Liver (tissue), 9 donors: ENCODE data around the gene ACYP1. TPM values are rescaled to one million over a fixed set of nuclear protein-coding genes. Genes with fewer than 3 reads are reported as not detected.

ENCODE experiments used
- DNase-seq: peaks from one replicate; pipeline ENCODE4 v3.0.0-alpha.2; 2017; ENCODE audit warnings: low spot score
- H3K27ac ChIP-seq, 2 donors: one replicate each; pipeline ENCODE4 v1.7.0; 2013; ENCODE audit warnings: inconsistent platforms in 2 of 2, low read length in 2 of 2, control low read depth in 1 of 2, low read depth in 1 of 2, mild to moderate bottlenecking in 1 of 2
- H3K27me3 ChIP-seq, 4 donors: one replicate each; pipeline versions ENCODE4 v1.6.1 to v1.7.0; 2013; ENCODE audit warnings: low read length in 3 of 4, inconsistent platforms in 1 of 4, mild to moderate bottlenecking in 1 of 4, moderate library complexity in 1 of 4; ENCODE audit not compliant: control insufficient read depth in 4 of 4, insufficient read depth in 4 of 4
- H3K36me3 ChIP-seq, 4 donors: one replicate each; pipeline versions ENCODE4 v1.6.1 to v1.7.0; 2013; ENCODE audit warnings: low read length in 3 of 4, mild to moderate bottlenecking in 3 of 4, low read depth in 1 of 4, moderate library complexity in 1 of 4; ENCODE audit not compliant: control insufficient read depth in 4 of 4, insufficient read depth in 3 of 4
- H3K4me1 ChIP-seq, 4 donors: one replicate each; pipeline versions ENCODE4 v1.6.1 to v1.7.0; 2013; ENCODE audit warnings: low read length in 3 of 4, mild to moderate bottlenecking in 3 of 4, moderate library complexity in 1 of 4; ENCODE audit not compliant: control insufficient read depth in 4 of 4, insufficient read depth in 4 of 4
- H3K4me3 ChIP-seq, 3 donors: one replicate each; pipeline versions ENCODE4 v1.6.1 to v1.7.0; 2013; ENCODE audit warnings: low read length in 3 of 3, control low read depth in 1 of 3, low read depth in 1 of 3, mild to moderate bottlenecking in 1 of 3
- H3K9ac ChIP-seq, 2 donors: one replicate each; pipeline ENCODE4 v1.7.0; 2013; ENCODE audit warnings: low read length in 2 of 2, mild to moderate bottlenecking in 2 of 2, moderate library complexity in 2 of 2, control low read depth in 1 of 2, low read depth in 1 of 2
- H3K9me3 ChIP-seq, 4 donors: one replicate each; pipeline versions ENCODE4 v1.6.1 to v1.7.0; 2013; ENCODE audit warnings: low read length in 3 of 4; ENCODE audit not compliant: control insufficient read depth in 4 of 4
- ATF3 ChIP-seq: IDR thresholded peaks from 2 replicates; pipeline ENCODE4 v1.6.1; 2016; ENCODE audit warnings: antibody characterized with exemption
- CTCF ChIP-seq: fragments of 150-350 bp; IDR thresholded peaks from 2 replicates; pipeline ENCODE4 v1.5.1; 2017; ENCODE audit warnings: improper control_type of control experiment, low read depth, low read length; ENCODE audit not compliant: missing input control
- EGR1 ChIP-seq, 2 donors: IDR thresholded peaks; 2 replicates each; pipeline ENCODE4 v1.6.1; 2016 to 2018; ENCODE audit warnings: antibody characterized with exemption in 2 of 2, low read depth in 2 of 2
- FOXA1 ChIP-seq: IDR thresholded peaks from 2 replicates; pipeline ENCODE4 v1.6.1; 2016; ENCODE audit warnings: antibody characterized with exemption
- FOXA2 ChIP-seq: IDR thresholded peaks from 2 replicates; pipeline ENCODE4 v1.6.1; 2016; ENCODE audit warnings: antibody characterized with exemption
- HNF4A ChIP-seq, 2 donors: conservative IDR thresholded peaks; 2 replicates each; pipeline ENCODE4 v1.6.1; 2016; ENCODE audit warnings: antibody characterized with exemption in 2 of 2, mild to moderate bottlenecking in 2 of 2
- HNF4G ChIP-seq: IDR thresholded peaks from 2 replicates; pipeline ENCODE4 v1.6.1; 2016; ENCODE audit warnings: antibody characterized with exemption
- MAX ChIP-seq: IDR thresholded peaks from 2 replicates; pipeline ENCODE4 v1.6.1; 2016; ENCODE audit warnings: antibody characterized with exemption
- NR2F2 ChIP-seq: IDR thresholded peaks from 2 replicates; pipeline ENCODE4 v1.6.1; 2016; ENCODE audit warnings: antibody characterized with exemption
- RAD21 ChIP-seq, 2 donors: IDR thresholded peaks; 2 replicates each; pipeline ENCODE4 v1.6.1; 2016; ENCODE audit warnings: antibody characterized with exemption in 2 of 2, mild to moderate bottlenecking in 2 of 2
- REST ChIP-seq: IDR thresholded peaks from 2 replicates; pipeline ENCODE4 v1.6.1; 2016; ENCODE audit warnings: antibody characterized with exemption, mild to moderate bottlenecking
- RXRA ChIP-seq, 2 donors: IDR thresholded peaks; 2 replicates each; pipeline ENCODE4 v1.6.1; 2017 to 2018; ENCODE audit warnings: antibody characterized with exemption in 2 of 2, mild to moderate bottlenecking in 1 of 2
- SP1 ChIP-seq: IDR thresholded peaks from 2 replicates; pipeline ENCODE4 v1.6.1; 2018; ENCODE audit warnings: antibody characterized with exemption, mild to moderate bottlenecking
- YY1 ChIP-seq: IDR thresholded peaks from 2 replicates; pipeline ENCODE4 v1.6.1; 2016; ENCODE audit warnings: antibody characterized with exemption, mild to moderate bottlenecking
- WGBS: extraction: QIAGEN DNeasy Blood & Tissue Kit; methylation state at CpG from one replicate; pipeline ENCODE4 v1.1.7; 2013; 5-methylcytosine and 5-hydroxymethylcytosine counted together
- polyA plus RNA-seq, 2 donors: library from polyadenylated mRNA; stranded (reverse) in 1 of 2; unstranded in 1 of 2; fragments of 200-250 nt in 1 of 2; fragments of >200 nt in 1 of 2; fragmentation: Nextera tagmentation in 1 of 2; extraction: Ambion mirVana in 1 of 2; gene quantifications; one replicate each; pipeline versions ENCODE4 v1.2.1 to v1.2.3, GENCODE V29; 2013 to 2015
- total RNA-seq, 2 donors: library from RNA; depleted of rRNA; stranded (reverse); fragments of >200 nt; gene quantifications; one replicate each; pipeline ENCODE4 v1.2.3, GENCODE V29; 2014
- donor health status: healthy.
- donor health status: healthy.
- donor health status: healthy.
- donor health status: healthy.
- donor health status: healthy.

Gene ACYP1
- total and polyA plus RNA-seq, 4 donors, result 2.1 to 7.5 (median 4.0) TPM

GRCh38 chr14:75109877-75110276 is 46.1 kb upstream of the ACYP1 start:
- Histone ChIP-seq H3K9me3 (no peaks in the 10 kb centered on the region), H3K36me3 (peaks cover 21 to 79% (median 70%) of the 10 kb centered on the region in 4 donors), H3K4me1 (no peaks in the 10 kb centered on the region), H3K27me3 (no peaks in the 10 kb centered on the region), H3K9ac (no peak overlapping the region), H3K27ac (no peak overlapping the region), H3K4me3 (no peak overlapping the region)
- TF ChIP-seq RXRA (IDR thresholded peaks at IDR 0.05) (no peak), HNF4A (conservative IDR thresholded peaks at IDR 0.05) (no peak), NR2F2 (no peak), CTCF (no peak), FOXA1 (no peak)
- no peak for DNase-seq
- WGBS, result 96% methylated on average over 2 of the region's 2 CpGs

GRCh38 chr14:75107186-75107585 is 43.4 kb upstream of the ACYP1 start:
- no peaks in the 10 kb centered on the region for H3K4me1 ChIP-seq
- no peak overlapping the region for H3K4me3 ChIP-seq
- peaks cover 16 to 68% (median 54%) of the 10 kb centered on the region in 4 donors for H3K36me3 ChIP-seq
- H3K27me3 ChIP-seq, result no peaks in the 10 kb centered on the region
- DNase-seq, result no peak
- TF ChIP-seq YY1, result no peak
- TF ChIP-seq REST, result no peak
- TF ChIP-seq RAD21 (IDR thresholded peaks at IDR 0.05), result no peak
- no peak for TF ChIP-seq FOXA2
- TF ChIP-seq HNF4G, result no peak
- TF ChIP-seq SP1, result no peak
- no peak for TF ChIP-seq EGR1 (IDR thresholded peaks at IDR 0.05; ENCODE audit: low read depth in 2 of 2)
- no peak for TF ChIP-seq MAX
- TF ChIP-seq FOXA1, result no peak
- no peak for TF ChIP-seq ATF3
- no peak overlapping the region for H3K27ac ChIP-seq
- H3K9me3 ChIP-seq, result no peaks in the 10 kb centered on the region
- no peak overlapping the region for H3K9ac ChIP-seq
- WGBS, result 80% methylated on average over 3 of the region's 3 CpGs

GRCh38 chr14:75101491-75101890 is 37.7 kb upstream of the ACYP1 start:
- WGBS, result 95% methylated on average over 4 of the region's 4 CpGs
- no peaks in the 10 kb centered on the region for H3K9me3 ChIP-seq
- no peaks in the 10 kb centered on the region for H3K4me1 ChIP-seq
- no peak overlapping the region for H3K4me3 ChIP-seq
- no peak for DNase-seq
- H3K9ac ChIP-seq, result no peak overlapping the region
- H3K36me3 ChIP-seq, result peaks cover 16 to 67% (median 55%) of the 10 kb centered on the region in 4 donors
- H3K27ac ChIP-seq, result no peak overlapping the region
- H3K27me3 ChIP-seq, result no peaks in the 10 kb centered on the region
- TF ChIP-seq REST (no peak), FOXA2 (no peak), RXRA (IDR thresholded peaks at IDR 0.05) (no peak), CTCF (no peak), HNF4A (conservative IDR thresholded peaks at IDR 0.05) (no peak), EGR1 (IDR thresholded peaks at IDR 0.05; ENCODE audit: low read depth in 2 of 2) (no peak), ATF3 (no peak), HNF4G (no peak), NR2F2 (no peak), MAX (no peak)
